Esophagus squamous epithelium (tissue), 4 donors: ENCODE results near the gene TBX3.

Experiments used
- POLR2A ChIP-seq, 4 donors: fragments of 450-650 bp; IDR thresholded peaks; one replicate each; pipeline ENCODE4 v1.6.1; 2017; ENCODE audit warnings: antibody characterized with exemption in 4 of 4, mild to moderate bottlenecking in 4 of 4, moderate library complexity in 3 of 4
- TF ChIP-seq, protein P1 (sequence below), 6 experiments: fragments of 450-650 bp in 4 of 6; fragments of 200-600 bp in 2 of 6; sonication (generic) in 2 of 6; IDR thresholded peaks; one replicate each; pipeline ENCODE4 v1.5.1; 2016 to 2019; ENCODE audit warnings: antibody characterized with exemption in 6 of 6, mild to moderate bottlenecking in 4 of 6, moderate library complexity in 4 of 6

DNA sequence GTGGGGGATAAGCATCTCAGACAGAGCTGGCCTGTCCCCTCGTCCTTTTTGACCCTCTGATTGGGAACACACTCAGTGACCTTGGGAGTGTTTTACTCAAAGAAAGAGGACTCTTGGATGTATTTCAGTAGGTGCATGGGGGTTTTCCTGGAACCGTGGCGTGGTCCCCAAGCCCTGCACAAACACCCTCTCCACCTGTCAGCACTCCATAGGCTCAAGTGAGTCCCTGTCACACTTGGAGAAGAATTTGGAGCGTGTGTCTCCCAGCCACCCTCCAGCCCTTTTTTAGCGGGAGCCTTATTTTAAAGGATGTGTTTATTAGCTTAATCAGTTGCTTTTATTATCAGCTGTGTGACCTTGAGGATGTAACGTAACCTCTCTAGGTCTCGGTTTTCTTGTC is 37.3 kb upstream of the TBX3 start:
- TF ChIP-seq POLR2A (IDR thresholded peaks at IDR 0.05): no peak
- TF ChIP-seq, protein P1, sequence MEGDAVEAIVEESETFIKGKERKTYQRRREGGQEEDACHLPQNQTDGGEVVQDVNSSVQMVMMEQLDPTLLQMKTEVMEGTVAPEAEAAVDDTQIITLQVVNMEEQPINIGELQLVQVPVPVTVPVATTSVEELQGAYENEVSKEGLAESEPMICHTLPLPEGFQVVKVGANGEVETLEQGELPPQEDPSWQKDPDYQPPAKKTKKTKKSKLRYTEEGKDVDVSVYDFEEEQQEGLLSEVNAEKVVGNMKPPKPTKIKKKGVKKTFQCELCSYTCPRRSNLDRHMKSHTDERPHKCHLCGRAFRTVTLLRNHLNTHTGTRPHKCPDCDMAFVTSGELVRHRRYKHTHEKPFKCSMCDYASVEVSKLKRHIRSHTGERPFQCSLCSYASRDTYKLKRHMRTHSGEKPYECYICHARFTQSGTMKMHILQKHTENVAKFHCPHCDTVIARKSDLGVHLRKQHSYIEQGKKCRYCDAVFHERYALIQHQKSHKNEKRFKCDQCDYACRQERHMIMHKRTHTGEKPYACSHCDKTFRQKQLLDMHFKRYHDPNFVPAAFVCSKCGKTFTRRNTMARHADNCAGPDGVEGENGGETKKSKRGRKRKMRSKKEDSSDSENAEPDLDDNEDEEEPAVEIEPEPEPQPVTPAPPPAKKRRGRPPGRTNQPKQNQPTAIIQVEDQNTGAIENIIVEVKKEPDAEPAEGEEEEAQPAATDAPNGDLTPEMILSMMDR (IDR thresholded peaks at IDR 0.05): no peak
